ENCODE results near the gene SLC22A4.

- no peak for TF ChIP-seq CTCF (IDR thresholded peaks at IDR 0.05; ENCODE audit: low read depth, low read length, missing input control)
- TF ChIP-seq JUND (IDR thresholded peaks at IDR 0.05): no peak
Observed at GRCh38 chr5:132271251-132272246, 22.6 kb upstream of the SLC22A4 start.
